PC-3 (cell line): ENCODE measurements around the gene MLF2. TPM values are rescaled to one million over a fixed set of nuclear protein-coding genes. Genes with fewer than 3 reads are reported as not detected.

Experiments
- ATAC-seq: fragments of 200-7000 bp; cut with Tn5 transposase; 2 replicates; pipeline ENCODE4 v1.9.1; 2020; ENCODE audit warnings: mild to moderate bottlenecking, moderate library complexity
- BruUV-seq: library from RNA; stranded (reverse); fragments of 400-500 nt; replicated peaks from 2 replicates; lab custom pipeline; 2021; lab: Mats Ljungman, UMichigan
- CTCF ChIA-PET: fragments of 300-600 bp; sonication (Branson Sonifier 250); formaldehyde crosslinking; loops from one replicate; lab custom pipeline; 2022; ENCODE audit warnings: antibody characterized with exemption; lab: Charles Lee
- POLR2A ChIA-PET: fragments of 300-600 bp; sonication (Branson Sonifier 250); formaldehyde crosslinking; loops from one replicate; lab custom pipeline; 2022; ENCODE audit warnings: antibody characterized with exemption; ENCODE audit not compliant: unreplicated experiment; lab: Charles Lee
- DNase-seq: peaks from one replicate; pipeline ENCODE4 v3.0.0-alpha.2; 2015
- H2AFZ ChIP-seq: fragments of 300-600 bp; sonication (generic); 2 replicates; pipeline ENCODE4 v1.6.0; 2016; ENCODE audit warnings: antibody characterized with exemption, low read length
- H3F3A ChIP-seq: fragments of 300-600 bp; sonication (generic); one replicate; pipeline ENCODE4 v1.6.0; 2017; ENCODE audit warnings: antibody characterized with exemption, low read length, control low read depth, mild to moderate bottlenecking; ENCODE audit not compliant: unreplicated experiment
- H3K27ac ChIP-seq: fragments of 300-600 bp; sonication (generic); 2 replicates; pipeline ENCODE4 v1.5.1; 2016; ENCODE audit warnings: mild to moderate bottlenecking, low read length
- H3K27me3 ChIP-seq: fragments of 300-600 bp; sonication (generic); 2 replicates; pipeline ENCODE4 v1.6.1; 2016; ENCODE audit warnings: low read length, mixed read lengths
- H3K36me3 ChIP-seq: fragments of 300-600 bp; sonication (generic); 2 replicates; pipeline ENCODE4 v1.6.1; 2016; ENCODE audit warnings: low read depth, mixed run types, low read length, mixed read lengths
- H3K4me1 ChIP-seq: fragments of 300-600 bp; sonication (generic); 2 replicates; pipeline ENCODE4 v1.5.1; 2016; ENCODE audit warnings: low read length; ENCODE audit not compliant: insufficient read depth
- H3K4me2 ChIP-seq: fragments of 300-600 bp; sonication (generic); 2 replicates; pipeline ENCODE4 v1.6.0; 2016; ENCODE audit warnings: low read length
- H3K4me3 ChIP-seq: fragments of 300-600 bp; sonication (generic); 2 replicates; pipeline ENCODE4 v1.5.1; 2016; ENCODE audit warnings: mild to moderate bottlenecking, low read length, mixed read lengths
- H3K79me2 ChIP-seq: fragments of 300-600 bp; sonication (generic); 2 replicates; pipeline ENCODE4 v1.6.1; 2017; ENCODE audit warnings: low read length, mixed read lengths
- H3K9ac ChIP-seq: fragments of 300-600 bp; sonication (generic); 2 replicates; pipeline ENCODE4 v1.6.0; 2016; ENCODE audit warnings: mild to moderate bottlenecking, low read length
- H3K9me2 ChIP-seq: fragments of 300-600 bp; sonication (generic); replicated peaks from 2 replicates; pipeline ENCODE4 v1.6.1; 2016; ENCODE audit warnings: mixed run types, low read length, mixed read lengths
- H3K9me3 ChIP-seq: fragments of 300-600 bp; sonication (generic); 2 replicates; pipeline ENCODE4 v1.6.1; 2016; ENCODE audit warnings: low read length, mixed read lengths
- H4K20me1 ChIP-seq: fragments of 300-600 bp; sonication (generic); 2 replicates; pipeline ENCODE4 v1.6.1; 2016; ENCODE audit warnings: low read length, mixed read lengths
- CTCF ChIP-seq: fragments of 300-600 bp; sonication (generic); conservative IDR thresholded peaks from 2 replicates; pipeline ENCODE4 v1.5.1; 2017; ENCODE audit warnings: antibody characterized with exemption, low read depth, mild to moderate bottlenecking, low read length
- EZH2 ChIP-seq: fragments of 300-600 bp; sonication (generic); IDR thresholded peaks from one replicate; pipeline ENCODE4 v1.6.1; 2017; ENCODE audit warnings: antibody characterized with exemption, mild to moderate bottlenecking, low read length; ENCODE audit not compliant: unreplicated experiment
- EZH2phosphoT487 ChIP-seq: fragments of 300-600 bp; sonication (generic); IDR thresholded peaks from 2 replicates; pipeline ENCODE4 v1.6.1; 2018; ENCODE audit warnings: mild to moderate bottlenecking, antibody characterized with exemption, low read length, borderline replicate concordance
- intact Hi-C: fragments of 100-400 bp; cut with micrococcal nuclease; formaldehyde crosslinking; loops from 2 replicates; pipeline ENCODE4 v1.9.0; 2023
- total RNA-seq: library from RNA; depleted of rRNA; stranded (reverse); fragments of >200 nt; gene quantifications from 2 replicates; pipeline ENCODE4 v1.2.3, GENCODE V29; 2014

Gene MLF2
- total RNA-seq, 1 experiment from 2014 or later = 222 TPM

GRCh38 chr12:6766651-6767349 is 13.9 kb upstream of the MLF2 start:
- ChIA-PET POLR2A (interaction anchor here (0.6 to 1.5 kb wide), 3 partner anchors 13 to 85 kb away, joined by 4 to 14 read pairs (median 4); partner anchors contain the start of gene MLF2), CTCF (interaction anchor here (0.5 to 2.0 kb wide), 4 partner anchors 12 to 158 kb away, joined by 3 to 24 read pairs (median 8); partner anchors contain the start of gene MLF2)
- Histone ChIP-seq H4K20me1 (no peaks in the 10 kb centered on the region; the same call in 1 of the 2 replicates), H3K36me3 (no peaks in the 10 kb centered on the region), H3K4me1 (peaks cover 36% of the 10 kb centered on the region), H3K27ac (peak overlapping the region; percentile 9; the same call in 1 of the 2 replicates), H2AFZ (peak overlapping the region; percentile 75), H3K79me2 (peaks cover 27% of the 10 kb centered on the region), H3K4me2 (peak overlapping the region; percentile 96), H3K27me3 (no peaks in the 10 kb centered on the region), H3K4me3 (peak overlapping the region; percentile 89), H3K9ac (peak overlapping the region; percentile 79), H3K9me2 (no peaks in the 10 kb centered on the region), H3K9me3 (no peaks in the 10 kb centered on the region), H3F3A (no peaks in the 10 kb centered on the region)
- ATAC-seq (peak; percentile 49), DNase-seq (peak; percentile 68)
- intact Hi-C loops = loop anchor here (2.0 kb wide), 1 partner anchor 14 kb away; the partner anchor contains the start of gene MLF2
- no TSS peak for BruUV-seq
- TF ChIP-seq EZH2 (no peak), CTCF (peak; percentile 52), EZH2phosphoT487 (no peak)

GRCh38 chr12:6765634-6766581 is 13.0 kb upstream of the MLF2 start, which contains the start of gene PTMS:
PTMS (plus strand) TSS chr12:6766363; CDS start chr12:6766706, 343 bp downstream.
- POLR2A ChIA-PET = interaction anchor here (0.6 to 1.5 kb wide), 4 partner anchors 13 to 86 kb away, joined by 4 to 14 read pairs (median 7); partner anchors contain the start of gene MLF2

More at GRCh38 chr12:6765634-6766581, 13.0 kb upstream of the MLF2 start, which contains the start of gene PTMS:
- DNase-seq (peak; percentile 78), ATAC-seq (peak; percentile 34)
- TF ChIP-seq EZH2phosphoT487 (no peak), CTCF (no peak), EZH2 (no peak)
- TSS peak; percentile 35 for BruUV-seq
- Histone ChIP-seq H3K4me3 (peak within 1 kb of the TSS; percentile 89), H3K36me3 (no peaks in the 10 kb centered on the region), H3K27me3 (no peaks in the 10 kb centered on the region), H3K4me1 (peaks cover 36% of the 10 kb centered on the region), H3F3A (no peaks in the 10 kb centered on the region), H3K4me2 (peak within 1 kb of the TSS; percentile 96), H3K9me3 (no peaks in the 10 kb centered on the region), H4K20me1 (no peaks in the 10 kb centered on the region; the same call in 1 of the 2 replicates), H3K9me2 (no peaks in the 10 kb centered on the region), H2AFZ (peak within 1 kb of the TSS; percentile 75), H3K9ac (peak within 1 kb of the TSS; percentile 79), H3K27ac (peak within 1 kb of the TSS; percentile 9), H3K79me2 (peaks cover 27% of the 10 kb centered on the region)
- CTCF ChIA-PET = interaction anchor here (0.5 to 2.0 kb wide), 3 partner anchors 12 to 23 kb away, joined by 3 to 24 read pairs (median 5); partner anchors contain the start of gene MLF2
- intact Hi-C loops = loop anchor here (2.0 kb wide), 1 partner anchor 13 kb away; the partner anchor contains the start of gene MLF2
